ENCODE data around the gene DOCK4.

DNA sequence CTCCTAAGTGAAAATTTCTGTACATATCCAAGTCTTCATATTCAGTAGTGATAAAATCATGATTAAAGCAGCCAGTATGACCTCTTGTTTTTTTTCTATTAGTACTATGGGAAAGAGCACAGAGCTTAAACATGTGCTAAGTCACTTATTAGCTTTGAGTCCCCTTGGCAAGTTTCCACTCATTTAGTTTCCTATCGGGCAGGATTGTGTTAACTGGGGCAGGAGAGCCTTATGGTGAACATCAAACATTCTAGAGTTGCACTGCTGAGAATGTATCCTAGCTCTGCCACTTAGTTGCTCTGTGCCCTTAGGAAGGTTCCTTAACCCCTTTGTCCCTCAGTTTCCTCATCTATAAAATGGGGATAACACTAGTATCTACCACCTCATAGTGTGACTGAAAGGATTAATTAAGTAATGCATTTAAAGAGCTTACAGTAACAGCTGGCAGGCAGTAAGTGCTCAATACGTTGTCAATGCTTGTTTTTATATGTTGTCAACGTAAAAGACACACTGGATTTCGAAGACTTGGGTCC, 117.6 kb downstream of the DOCK4 start:
- TF ChIP-seq, protein P1, sequence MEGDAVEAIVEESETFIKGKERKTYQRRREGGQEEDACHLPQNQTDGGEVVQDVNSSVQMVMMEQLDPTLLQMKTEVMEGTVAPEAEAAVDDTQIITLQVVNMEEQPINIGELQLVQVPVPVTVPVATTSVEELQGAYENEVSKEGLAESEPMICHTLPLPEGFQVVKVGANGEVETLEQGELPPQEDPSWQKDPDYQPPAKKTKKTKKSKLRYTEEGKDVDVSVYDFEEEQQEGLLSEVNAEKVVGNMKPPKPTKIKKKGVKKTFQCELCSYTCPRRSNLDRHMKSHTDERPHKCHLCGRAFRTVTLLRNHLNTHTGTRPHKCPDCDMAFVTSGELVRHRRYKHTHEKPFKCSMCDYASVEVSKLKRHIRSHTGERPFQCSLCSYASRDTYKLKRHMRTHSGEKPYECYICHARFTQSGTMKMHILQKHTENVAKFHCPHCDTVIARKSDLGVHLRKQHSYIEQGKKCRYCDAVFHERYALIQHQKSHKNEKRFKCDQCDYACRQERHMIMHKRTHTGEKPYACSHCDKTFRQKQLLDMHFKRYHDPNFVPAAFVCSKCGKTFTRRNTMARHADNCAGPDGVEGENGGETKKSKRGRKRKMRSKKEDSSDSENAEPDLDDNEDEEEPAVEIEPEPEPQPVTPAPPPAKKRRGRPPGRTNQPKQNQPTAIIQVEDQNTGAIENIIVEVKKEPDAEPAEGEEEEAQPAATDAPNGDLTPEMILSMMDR (optimal IDR thresholded peaks at IDR 0.05 in 1 of 3, IDR thresholded peaks at IDR 0.05 in 1 of 3, conservative IDR thresholded peaks at IDR 0.05 in 1 of 3; ENCODE audit: extremely low read depth in 1 of 3, insufficient read depth in 2 of 3, low read length in 3 of 3), result no peak
- no peak for TF ChIP-seq EZH2 (IDR thresholded peaks at IDR 0.05; ENCODE audit: low read length)
